ENCODE results near the gene OR4D11.
"Not testable (repeated sequence)": the region's sequence is repeated elsewhere in the genome, so short reads cannot be mapped to it uniquely, and the experiment has no call there.

The OR4D11 gene

DNA sequence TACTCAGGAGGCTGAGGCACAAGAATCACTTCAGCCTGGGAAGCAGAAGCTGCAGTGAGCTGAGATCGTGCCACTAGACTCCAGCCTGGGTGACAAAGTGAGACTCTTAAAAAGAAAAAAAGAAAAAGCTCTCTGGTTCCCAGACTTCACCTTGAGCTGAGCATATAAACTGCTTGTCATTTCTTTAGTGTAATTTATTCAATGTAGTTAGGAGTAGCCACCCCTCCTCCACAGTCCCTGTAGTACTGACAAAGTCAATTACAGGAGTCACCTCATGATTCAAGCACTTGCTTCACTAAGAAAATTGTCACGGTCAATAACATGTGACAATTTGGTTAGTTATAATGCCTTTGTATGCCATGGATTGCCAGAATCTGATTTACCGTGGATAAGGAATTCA lies 23.0 kb upstream of the OR4D11 start:
- no peak overlapping the region for H3K4me3 ChIP-seq (ENCODE audit: low read length)
- TF ChIP-seq, protein P1, sequence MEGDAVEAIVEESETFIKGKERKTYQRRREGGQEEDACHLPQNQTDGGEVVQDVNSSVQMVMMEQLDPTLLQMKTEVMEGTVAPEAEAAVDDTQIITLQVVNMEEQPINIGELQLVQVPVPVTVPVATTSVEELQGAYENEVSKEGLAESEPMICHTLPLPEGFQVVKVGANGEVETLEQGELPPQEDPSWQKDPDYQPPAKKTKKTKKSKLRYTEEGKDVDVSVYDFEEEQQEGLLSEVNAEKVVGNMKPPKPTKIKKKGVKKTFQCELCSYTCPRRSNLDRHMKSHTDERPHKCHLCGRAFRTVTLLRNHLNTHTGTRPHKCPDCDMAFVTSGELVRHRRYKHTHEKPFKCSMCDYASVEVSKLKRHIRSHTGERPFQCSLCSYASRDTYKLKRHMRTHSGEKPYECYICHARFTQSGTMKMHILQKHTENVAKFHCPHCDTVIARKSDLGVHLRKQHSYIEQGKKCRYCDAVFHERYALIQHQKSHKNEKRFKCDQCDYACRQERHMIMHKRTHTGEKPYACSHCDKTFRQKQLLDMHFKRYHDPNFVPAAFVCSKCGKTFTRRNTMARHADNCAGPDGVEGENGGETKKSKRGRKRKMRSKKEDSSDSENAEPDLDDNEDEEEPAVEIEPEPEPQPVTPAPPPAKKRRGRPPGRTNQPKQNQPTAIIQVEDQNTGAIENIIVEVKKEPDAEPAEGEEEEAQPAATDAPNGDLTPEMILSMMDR (conservative IDR thresholded peaks at IDR 0.05; ENCODE audit: low read length), result no peak
- DNase-seq (ENCODE audit: low read depth), result no peak

DNA sequence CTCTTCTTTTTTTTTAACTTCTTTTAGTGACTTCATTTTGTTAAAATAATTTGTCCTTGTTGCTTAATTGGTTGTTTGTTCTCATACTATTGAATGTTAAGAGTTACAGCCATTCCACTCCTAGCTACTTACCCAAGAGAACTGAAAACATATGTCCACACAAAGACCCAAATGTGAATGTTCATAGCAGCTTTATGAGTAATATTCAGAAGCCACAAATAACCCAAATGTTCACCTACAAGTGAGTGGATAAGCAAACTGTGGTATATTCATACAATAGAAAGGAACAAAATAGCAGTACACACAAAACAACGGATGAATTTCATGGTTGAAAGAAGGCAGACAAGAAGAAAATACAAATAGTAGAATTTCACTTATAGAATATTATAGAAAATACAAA lies 1.4 kb upstream of the OR4D11 start:
- DNase-seq (ENCODE audit: low read depth), result no peak
- H3K4me3 ChIP-seq (ENCODE audit: low read length), result no peak overlapping the region
- TF ChIP-seq, protein P1 (conservative IDR thresholded peaks at IDR 0.05; ENCODE audit: low read length), result no peak

DNA sequence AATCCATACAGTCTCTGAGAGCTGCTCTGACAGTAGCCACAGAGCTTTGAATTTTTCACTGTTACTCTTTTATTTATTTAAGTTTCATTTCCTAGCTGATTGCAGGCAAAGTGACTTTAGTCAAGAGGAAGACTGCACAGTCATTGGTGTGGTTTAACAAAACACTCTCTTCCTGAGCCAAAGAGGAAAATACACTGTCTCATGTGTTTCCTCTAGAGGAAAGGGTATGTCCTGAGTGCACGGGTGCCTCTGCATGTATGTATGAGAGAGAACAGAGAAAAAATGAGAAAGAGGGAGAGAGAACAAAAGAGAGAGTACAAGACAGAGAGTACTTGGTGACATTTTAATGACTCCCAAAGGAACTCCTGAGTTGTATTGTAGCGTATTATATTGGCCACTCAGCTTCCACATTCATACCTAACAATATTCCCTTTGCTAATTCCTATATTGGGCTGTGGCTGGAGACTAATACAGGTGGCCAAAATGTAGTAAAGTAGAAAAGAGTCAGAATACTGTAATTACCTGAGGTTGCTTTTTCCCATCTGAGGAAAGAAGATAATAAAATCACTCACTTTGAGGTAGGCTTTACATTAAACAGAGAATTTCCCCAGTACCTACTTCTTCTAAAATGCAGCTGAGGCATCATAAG lies 7.7 kb downstream of the OR4D11 start, which contains the start of gene OR4D9:
TSS of gene OR4D9 (plus strand) at position 599 of the 649 bp plus-strand sequence. CDS start 3,374 bp downstream, outside the sequence.
- TF ChIP-seq, protein P1 (conservative IDR thresholded peaks at IDR 0.05; ENCODE audit: low read length), result no peak
- H3K4me3 ChIP-seq (ENCODE audit: low read length), result no peak within 1 kb of the TSS
- DNase-seq (ENCODE audit: low read depth), result no peak

DNA sequence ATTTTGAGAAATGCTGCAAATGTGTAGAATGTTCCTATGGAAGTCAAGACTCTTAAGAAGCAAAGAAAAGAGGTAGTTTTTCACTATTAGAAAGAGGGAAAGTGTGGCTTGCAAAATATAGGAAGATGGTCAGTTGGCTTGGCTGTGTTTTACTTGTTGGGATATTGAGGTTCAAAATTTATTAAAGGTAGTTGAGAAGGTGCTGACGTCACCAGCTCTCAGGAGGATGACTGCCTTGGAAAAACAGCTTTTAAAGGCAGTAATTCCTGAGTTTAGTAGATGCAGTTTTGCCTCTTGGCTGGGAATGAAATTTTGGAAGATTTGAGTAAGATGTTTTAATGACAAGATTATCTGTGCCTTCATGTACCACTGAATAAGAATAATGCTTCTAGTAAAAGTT lies 8.3 kb downstream of the OR4D11 start:
- TF ChIP-seq, protein P1 (conservative IDR thresholded peaks at IDR 0.05; ENCODE audit: low read length), result no peak
- no peak overlapping the region for H3K4me3 ChIP-seq (ENCODE audit: low read length)
- no peak for DNase-seq (ENCODE audit: low read depth)

DNA sequence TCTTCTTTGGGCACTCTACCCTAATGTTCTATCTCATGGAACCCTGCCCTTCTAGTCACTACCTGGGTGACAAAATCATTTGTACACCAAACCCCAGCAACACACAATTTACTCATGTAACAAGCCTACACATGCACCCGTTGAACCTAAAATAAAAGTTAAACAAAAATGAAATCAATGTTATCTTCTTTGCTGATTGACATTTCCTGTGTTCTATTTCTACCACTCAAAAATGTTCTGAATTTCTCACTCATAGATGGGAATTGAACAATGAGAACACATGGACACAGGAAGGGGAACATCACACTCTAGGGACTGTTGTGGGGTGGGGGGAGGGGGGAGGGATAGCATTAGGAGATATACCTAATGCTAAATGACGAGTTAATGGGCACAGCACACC lies 16.8 kb downstream of the OR4D11 start:
- not testable (repeated sequence) for DNase-seq (ENCODE audit: low read depth); H3K4me3 ChIP-seq (ENCODE audit: low read length)

DNA sequence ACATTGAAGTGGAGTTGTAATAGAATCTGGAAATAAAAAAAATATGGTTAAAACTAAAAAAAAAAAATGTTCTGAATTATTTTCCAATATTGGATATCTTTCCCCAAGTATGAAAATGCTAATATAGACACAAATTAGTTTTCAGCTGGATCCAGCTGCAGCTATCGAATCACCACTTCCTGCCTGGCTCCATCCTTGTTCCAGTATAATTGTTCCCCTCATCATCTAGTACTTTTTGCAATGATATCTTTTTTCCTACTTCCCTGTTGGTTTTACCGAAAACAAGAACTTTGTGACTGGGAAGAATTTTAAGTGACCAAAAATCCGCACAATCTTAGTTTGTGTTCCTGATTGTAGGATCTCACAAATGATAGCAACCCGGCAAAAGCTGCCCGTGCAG lies 17.4 kb downstream of the OR4D11 start:
- TF ChIP-seq, protein P1 (conservative IDR thresholded peaks at IDR 0.05; ENCODE audit: low read length), result no peak
- H3K4me3 ChIP-seq (ENCODE audit: low read length), result no peak overlapping the region
- DNase-seq (ENCODE audit: low read depth), result no peak

DNA sequence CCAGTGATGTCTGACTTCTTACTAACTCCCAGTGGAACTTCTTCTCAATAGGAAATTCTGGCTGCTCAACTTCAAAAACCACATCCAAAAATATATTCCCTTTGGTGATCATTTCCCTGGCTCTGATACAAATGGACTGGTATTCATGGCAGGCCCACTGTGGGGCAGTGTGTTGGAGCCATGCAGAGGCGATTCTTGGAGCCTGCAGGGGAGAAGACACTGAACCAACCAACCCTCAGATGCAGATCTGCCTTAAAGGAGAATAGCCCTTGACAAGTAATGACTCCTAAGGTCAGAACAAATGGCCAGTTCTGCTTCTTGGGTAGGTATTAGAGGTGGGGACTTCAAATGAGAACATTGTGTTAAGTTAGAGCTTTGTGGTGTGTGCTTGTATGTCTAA lies 20.2 kb downstream of the OR4D11 start:
- TF ChIP-seq, protein P1 (conservative IDR thresholded peaks at IDR 0.05; ENCODE audit: low read length), result no peak
- H3K4me3 ChIP-seq (ENCODE audit: low read length), result no peak overlapping the region
- DNase-seq (ENCODE audit: low read depth), result no peak

All from AG10803 (cell line).